Peyer's patch (tissue), 4 donors: ENCODE data around the gene RIMBP2. TPM values are rescaled to one million over a fixed set of nuclear protein-coding genes. Genes with fewer than 3 reads are reported as not detected.
A peak's percentile ranks its signal among the peaks of the same experiment; 100 is the strongest.

Source experiments
- DNase-seq, 3 donors: peaks; one replicate each; pipeline ENCODE4 v3.0.0-alpha.2; 2017 to 2019
- H3K27ac ChIP-seq, 4 donors: fragments of 200-600 bp; sonication (generic); one replicate each; pipeline ENCODE4 v1.5.1; 2016 to 2019
- H3K27me3 ChIP-seq, 2 donors: fragments of 200-600 bp; sonication (generic); one replicate each; pipeline ENCODE4 v1.5.1; 2019
- H3K36me3 ChIP-seq, 3 donors: fragments of 200-600 bp; sonication (generic); one replicate each; pipeline ENCODE4 v1.5.1; 2016 to 2019
- H3K4me1 ChIP-seq, 4 donors: fragments of 200-600 bp; sonication (generic); one replicate each; pipeline ENCODE4 v1.5.1; 2016 to 2019
- H3K4me3 ChIP-seq, 4 donors: fragments of 200-600 bp; sonication (generic); 1 replicate in 3 of 4; 2 replicates in 1 of 4; pipeline ENCODE4 v1.5.1; 2016 to 2019; ENCODE audit warnings: mild to moderate bottlenecking in 1 of 4
- H3K9me3 ChIP-seq, 4 donors: fragments of 200-600 bp; sonication (generic); one replicate each; pipeline ENCODE4 v1.5.1; 2016 to 2019; ENCODE audit warnings: mild to moderate bottlenecking in 1 of 4
- CTCF ChIP-seq, 6 experiments: fragments of 450-650 bp in 4 of 6; fragments of 200-600 bp in 2 of 6; sonication (generic) in 1 of 6; IDR thresholded peaks; one replicate each; pipeline ENCODE4 v1.5.1; 2017 to 2019; ENCODE audit warnings: antibody characterized with exemption in 6 of 6, mild to moderate bottlenecking in 3 of 6, moderate library complexity in 1 of 6
- POLR2A ChIP-seq, 2 donors: fragments of 450-650 bp; IDR thresholded peaks; one replicate each; pipeline ENCODE4 v1.5.1; 2017; ENCODE audit warnings: antibody characterized with exemption in 2 of 2, mild to moderate bottlenecking in 2 of 2, moderate library complexity in 2 of 2
- total RNA-seq, 4 donors: library from RNA; depleted of rRNA; stranded (reverse); fragments of >200 nt; gene quantifications; one replicate each; pipeline ENCODE4 v1.1.0, GENCODE V29; 2016

The RIMBP2 gene
- total RNA-seq, 4 donors from 2014 or later: 8.8 to 19.8 (median 16.0) TPM

DNA sequence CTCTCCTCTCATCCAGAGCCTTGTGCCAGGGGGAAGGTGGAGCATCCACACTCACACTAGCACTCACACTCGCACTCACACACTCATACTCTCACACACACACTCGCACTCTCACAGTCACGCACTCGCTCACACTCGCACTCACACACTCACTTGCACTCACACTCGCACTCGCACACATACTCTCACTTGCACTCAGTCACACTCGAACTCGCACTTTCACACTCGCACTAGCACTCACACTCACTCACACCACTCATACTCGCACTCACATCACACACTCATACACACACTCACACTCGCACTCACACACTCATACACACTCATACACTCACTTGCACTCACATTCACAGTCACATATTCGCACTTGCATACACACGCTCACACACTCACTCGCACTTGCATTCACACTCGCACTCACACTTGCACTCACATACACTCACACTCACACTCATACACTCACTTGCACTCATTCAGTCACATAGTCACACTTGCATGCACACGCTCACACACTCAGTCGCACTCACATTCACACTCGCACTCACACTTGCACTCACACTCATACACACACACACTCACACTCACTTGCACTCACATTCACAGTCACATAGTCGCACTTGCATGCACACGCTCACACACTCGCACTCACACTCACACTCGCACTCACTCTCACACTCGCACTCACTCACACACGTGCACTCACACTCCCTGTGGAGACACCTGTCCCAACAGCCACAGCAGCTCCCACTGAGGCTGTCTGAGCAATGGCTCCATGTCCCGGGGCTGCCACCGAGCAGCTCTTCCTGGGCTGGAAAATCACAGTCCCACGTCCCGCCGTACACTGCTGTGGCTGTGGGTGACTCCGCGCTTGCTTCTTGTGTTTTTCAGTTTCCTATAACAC lies 12.3 kb upstream of the RIMBP2 start:
- no peak for DNase-seq
- peaks cover 0 to 3% (median 1%) of the 10 kb centered on the region in 4 donors for H3K9me3 ChIP-seq
- H3K4me3 ChIP-seq: no peak overlapping the region
- no peak overlapping the region for H3K27ac ChIP-seq
- TF ChIP-seq CTCF (IDR thresholded peaks at IDR 0.05): no peak
- TF ChIP-seq POLR2A (IDR thresholded peaks at IDR 0.05): no peak
- no peaks in the 10 kb centered on the region for H3K27me3 ChIP-seq
- no peaks in the 10 kb centered on the region for H3K4me1 ChIP-seq
- H3K36me3 ChIP-seq: no peaks in the 10 kb centered on the region

DNA sequence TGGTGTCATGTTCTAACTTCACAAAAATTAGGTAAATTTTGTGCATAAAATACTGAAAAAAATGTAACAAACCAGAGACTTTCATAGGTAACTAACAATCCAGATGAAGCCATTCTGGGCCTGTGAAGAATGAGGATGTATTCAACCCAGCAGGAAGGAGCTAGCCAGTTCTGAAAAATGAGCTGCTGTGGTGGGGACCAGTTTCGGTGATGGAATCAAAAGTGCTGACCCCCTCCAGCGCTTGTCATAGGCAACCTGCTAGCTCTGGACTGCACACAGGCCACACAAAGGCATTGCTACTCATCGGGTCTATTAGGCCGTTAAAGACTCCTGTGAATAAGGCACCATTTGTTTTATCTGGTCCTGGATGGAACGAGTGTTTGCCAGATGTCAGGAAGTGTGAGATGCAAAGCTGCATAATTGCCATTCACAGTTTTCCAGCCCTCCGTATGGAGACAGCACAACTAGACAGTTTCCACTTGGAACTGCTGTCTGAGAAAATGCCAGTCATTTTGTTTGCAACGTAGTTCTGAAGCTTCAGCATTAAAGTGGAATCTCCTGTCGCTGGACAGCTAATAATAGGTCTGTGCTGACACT lies 3.3 kb upstream of the RIMBP2 start:
- Histone ChIP-seq H3K36me3 (no peaks in the 10 kb centered on the region), H3K27ac (no peak overlapping the region), H3K27me3 (peaks cover 0 to 5% of the 10 kb centered on the region in 2 donors), H3K4me1 (peaks cover 0 to 7% (median 0%) of the 10 kb centered on the region in 4 donors), H3K9me3 (peaks cover 0 to 3% (median 0%) of the 10 kb centered on the region in 4 donors), H3K4me3 (no peak overlapping the region)
- TF ChIP-seq POLR2A (IDR thresholded peaks at IDR 0.05) (no peak), CTCF (IDR thresholded peaks at IDR 0.05) (no peak)
- DNase-seq: no peak

DNA sequence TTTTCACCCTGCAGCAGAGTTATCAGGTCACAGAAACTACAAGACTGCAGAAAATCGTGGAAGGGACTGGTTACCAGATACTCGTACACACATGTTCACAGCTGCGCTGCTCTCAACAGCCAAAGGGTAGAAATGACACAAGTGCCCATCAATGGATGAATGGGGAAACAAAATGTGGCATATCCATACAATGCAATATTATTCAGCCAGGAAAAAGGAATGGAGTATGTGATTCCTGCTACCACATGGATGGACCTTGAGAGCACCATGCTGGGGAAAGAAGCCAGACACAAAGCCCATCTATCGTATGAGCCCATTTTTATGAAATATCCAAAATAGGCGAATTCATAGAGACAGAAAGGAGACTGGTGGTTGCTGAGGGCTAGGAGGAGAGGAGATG lies 1.7 kb upstream of the RIMBP2 start:
- TF ChIP-seq POLR2A (IDR thresholded peaks at IDR 0.05) (no peak), CTCF (IDR thresholded peaks at IDR 0.05) (no peak)
- H3K27me3 ChIP-seq: peaks cover 0 to 5% of the 10 kb centered on the region in 2 donors

DNA sequence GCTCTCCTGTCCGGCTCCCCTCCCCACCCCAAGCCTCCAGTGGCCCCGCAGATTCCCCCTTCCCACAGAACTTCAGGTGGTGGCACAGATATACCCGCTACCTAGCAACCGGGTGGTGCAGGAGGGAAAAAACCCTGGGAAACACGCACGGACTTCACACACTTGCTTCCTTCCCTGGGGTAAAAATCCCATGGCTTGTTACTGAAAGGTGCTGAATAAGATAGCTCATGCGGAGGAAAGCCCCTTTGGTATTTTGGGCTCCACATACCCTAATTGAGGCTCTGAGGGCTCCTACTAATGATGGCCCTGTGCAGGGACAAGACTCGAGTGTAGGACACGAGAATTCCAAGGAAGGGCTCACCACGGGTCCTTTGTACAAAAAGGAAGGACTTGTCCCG lies 869 bp upstream of the RIMBP2 start:
- H3K9me3 ChIP-seq: no peaks in the 10 kb centered on the region
- peak in 1 of 3 donors; percentile 29 for DNase-seq
- no peak for TF ChIP-seq CTCF (IDR thresholded peaks at IDR 0.05)
- TF ChIP-seq POLR2A (IDR thresholded peaks at IDR 0.05): no peak
- H3K27ac ChIP-seq: no peak overlapping the region
- peaks cover 0 to 5% of the 10 kb centered on the region in 2 donors for H3K27me3 ChIP-seq
- no peak overlapping the region for H3K4me3 ChIP-seq
- H3K36me3 ChIP-seq: no peaks in the 10 kb centered on the region
- peaks cover 0 to 14% (median 0%) of the 10 kb centered on the region in 4 donors for H3K4me1 ChIP-seq

More for the DNA sequence above, 1.7 kb upstream of the RIMBP2 start:
- Histone ChIP-seq H3K9me3 (no peaks in the 10 kb centered on the region), H3K27ac (no peak overlapping the region), H3K36me3 (no peaks in the 10 kb centered on the region), H3K4me1 (peaks cover 0 to 14% (median 0%) of the 10 kb centered on the region in 4 donors), H3K4me3 (no peak overlapping the region)
- DNase-seq: no peak

GRCh38 chr12:130715150-130715997 lies 725 bp downstream of the RIMBP2 start:
- no peak for TF ChIP-seq POLR2A (IDR thresholded peaks at IDR 0.05)
- TF ChIP-seq CTCF (IDR thresholded peaks at IDR 0.05): no peak
- Histone ChIP-seq H3K4me1 (peaks cover 0 to 14% (median 0%) of the 10 kb centered on the region in 4 donors), H3K27me3 (peaks cover 0 to 5% of the 10 kb centered on the region in 2 donors), H3K4me3 (peak overlapping the region in 1 of 4 donors; percentile 45), H3K27ac (no peak overlapping the region), H3K36me3 (no peaks in the 10 kb centered on the region), H3K9me3 (no peaks in the 10 kb centered on the region)
- peak in 1 of 3 donors; percentile 32 for DNase-seq
